ENCODE results near the gene VSIG10L2. TPM values are rescaled to one million over a fixed set of nuclear protein-coding genes. Genes with fewer than 3 reads are reported as not detected.

The VSIG10L2 gene
- total RNA-seq, 6 donors from 2014 or later, result 0.13 TPM; not detected in 5

- Histone ChIP-seq H3K4me3 (no peak overlapping the region), H3K9me3 (no peaks in the 10 kb centered on the region), H3K4me1 (no peaks in the 10 kb centered on the region), H3K27ac (no peak overlapping the region), H3K36me3 (peaks cover 0 to 4% (median 0%) of the 10 kb centered on the region in 4 donors), H3K27me3 (no peaks in the 10 kb centered on the region)
- WGBS, 2 donors, result 60 to 62% methylated on average over 5 of the region's 5 CpGs
- DNase-seq (no peak), ATAC-seq (ENCODE audit: low FRiP score in 2 of 2) (no peak)
- TF ChIP-seq POLR2AphosphoS5 (IDR thresholded peaks at IDR 0.05) (no peak), POLR2A (IDR thresholded peaks at IDR 0.05) (no peak), EP300 (IDR thresholded peaks at IDR 0.05) (no peak), CTCF (IDR thresholded peaks at IDR 0.05) (no peak)
Measured at GRCh38 chr11:125987066-125987641, 41.3 kb downstream of the VSIG10L2 start.

- no peak for TF ChIP-seq EP300 (IDR thresholded peaks at IDR 0.05)
- ATAC-seq (ENCODE audit: low FRiP score in 2 of 2), result peak; percentile 30 to 74
- no peaks in the 10 kb centered on the region for H3K9me3 ChIP-seq
- no peak overlapping the region for H3K27ac ChIP-seq
- H3K4me1 ChIP-seq, result no peaks in the 10 kb centered on the region
- H3K36me3 ChIP-seq, result no peaks in the 10 kb centered on the region
- 41 to 45% methylated on average over 3 of the region's 3 CpGs for WGBS, 2 donors
- peak in 1 of 2 donors; percentile 36 for DNase-seq
- no peak overlapping the region for H3K4me3 ChIP-seq
- H3K27me3 ChIP-seq, result no peaks in the 10 kb centered on the region
Measured at GRCh38 chr11:125990244-125990643, 44.4 kb downstream of the VSIG10L2 start.

GRCh38 chr11:125992893-125993292 is 47.0 kb downstream of the VSIG10L2 start:
- no peaks in the 10 kb centered on the region for H3K9me3 ChIP-seq
- TF ChIP-seq POLR2AphosphoS5 (IDR thresholded peaks at IDR 0.05) (no peak), EP300 (IDR thresholded peaks at IDR 0.05) (no peak), POLR2A (IDR thresholded peaks at IDR 0.05) (no peak), CTCF (IDR thresholded peaks at IDR 0.05) (no peak)
- H3K4me1 ChIP-seq, result no peaks in the 10 kb centered on the region
- no peak for ATAC-seq (ENCODE audit: low FRiP score in 2 of 2)
- H3K27ac ChIP-seq, result no peak overlapping the region
- WGBS, 2 donors, result 93 to 96% methylated on average over 7 of the region's 7 CpGs
- no peaks in the 10 kb centered on the region for H3K27me3 ChIP-seq
- no peak overlapping the region for H3K4me3 ChIP-seq
- DNase-seq, result no peak
- no peaks in the 10 kb centered on the region for H3K36me3 ChIP-seq

GRCh38 chr11:125994509-125994908 is 48.7 kb downstream of the VSIG10L2 start:
- no peak overlapping the region for H3K4me3 ChIP-seq
- H3K27ac ChIP-seq, result no peak overlapping the region
- ATAC-seq (ENCODE audit: low FRiP score in 2 of 2), result no peak
- H3K27me3 ChIP-seq, result no peaks in the 10 kb centered on the region
- no peaks in the 10 kb centered on the region for H3K9me3 ChIP-seq
- no peaks in the 10 kb centered on the region for H3K36me3 ChIP-seq
- H3K4me1 ChIP-seq, result no peaks in the 10 kb centered on the region
- DNase-seq, result no peak
- no peak for TF ChIP-seq POLR2A (IDR thresholded peaks at IDR 0.05)
- no peak for TF ChIP-seq CTCF (IDR thresholded peaks at IDR 0.05)
- TF ChIP-seq POLR2AphosphoS5 (IDR thresholded peaks at IDR 0.05), result no peak
- no peak for TF ChIP-seq EP300 (IDR thresholded peaks at IDR 0.05)
- WGBS, 2 donors, result 91% methylated on average over 5 of the region's 5 CpGs

GRCh38 chr11:125995313-125995712 is 49.5 kb downstream of the VSIG10L2 start:
- no peak for ATAC-seq (ENCODE audit: low FRiP score in 2 of 2)
- 88 to 89% methylated on average over 5 of the region's 5 CpGs for WGBS, 2 donors

More at GRCh38 chr11:125995313-125995712, 49.5 kb downstream of the VSIG10L2 start:
- no peaks in the 10 kb centered on the region for H3K27me3 ChIP-seq
- H3K4me1 ChIP-seq, result no peaks in the 10 kb centered on the region
- no peaks in the 10 kb centered on the region for H3K36me3 ChIP-seq
- H3K9me3 ChIP-seq, result no peaks in the 10 kb centered on the region
- no peak overlapping the region for H3K27ac ChIP-seq
- DNase-seq, result no peak
- no peak for TF ChIP-seq POLR2AphosphoS5 (IDR thresholded peaks at IDR 0.05)
- no peak for TF ChIP-seq CTCF (IDR thresholded peaks at IDR 0.05)
- no peak for TF ChIP-seq EP300 (IDR thresholded peaks at IDR 0.05)
- TF ChIP-seq POLR2A (IDR thresholded peaks at IDR 0.05), result no peak
- H3K4me3 ChIP-seq, result no peak overlapping the region

All from upper lobe of left lung (tissue), 6 donors.